Aorta (tissue), 5 donors: ENCODE data around the gene PARD3. TPM values are rescaled to one million over a fixed set of nuclear protein-coding genes. Genes with fewer than 3 reads are reported as not detected.
"Not testable (repeated sequence)": the region's sequence is repeated elsewhere in the genome, so short reads cannot be mapped to it uniquely, and the experiment has no call there.

Source experiments
- ATAC-seq: fragments of 200-7000 bp; cut with Tn5 transposase; one replicate; pipeline ENCODE4 v1.9.1; 2022; ENCODE audit warnings: moderate library complexity; ENCODE audit not compliant: low FRiP score
- DNase-seq, 2 donors: peaks; one replicate each; pipeline ENCODE4 v3.0.0-alpha.2; 2020
- H3K27ac ChIP-seq, 2 donors: one replicate each; pipeline ENCODE4 v1.5.1; 2013; ENCODE audit warnings: low read length in 2 of 2, mild to moderate bottlenecking in 2 of 2, moderate library complexity in 2 of 2, control low read depth in 1 of 2, inconsistent platforms in 1 of 2, low read depth in 1 of 2
- H3K27me3 ChIP-seq, 2 donors: one replicate each; pipeline ENCODE4 v1.6.1; 2013; ENCODE audit warnings: control low read depth in 1 of 2, low read length in 1 of 2, mild to moderate bottlenecking in 1 of 2, moderate library complexity in 1 of 2; ENCODE audit not compliant: insufficient read depth in 2 of 2, control insufficient read depth in 1 of 2
- H3K36me3 ChIP-seq, 2 donors: one replicate each; pipeline ENCODE4 v1.6.1; 2013; ENCODE audit warnings: control low read depth in 1 of 2, low read length in 1 of 2, mild to moderate bottlenecking in 1 of 2; ENCODE audit not compliant: insufficient read depth in 2 of 2, control insufficient read depth in 1 of 2
- H3K4me1 ChIP-seq, 2 donors: one replicate each; pipeline ENCODE4 v1.6.1; 2013; ENCODE audit warnings: low read length in 2 of 2, control low read depth in 1 of 2, mild to moderate bottlenecking in 1 of 2, moderate library complexity in 1 of 2; ENCODE audit not compliant: insufficient read depth in 2 of 2, control insufficient read depth in 1 of 2
- H3K4me3 ChIP-seq, 2 donors: one replicate each; pipeline ENCODE4 v1.5.1; 2013; ENCODE audit warnings: low read length in 2 of 2, control low read depth in 1 of 2, mild to moderate bottlenecking in 1 of 2
- H3K9me3 ChIP-seq: one replicate; pipeline ENCODE4 v1.6.1; 2013; ENCODE audit warnings: mild to moderate bottlenecking, low read length; ENCODE audit not compliant: control insufficient read depth
- WGBS, 2 donors: extraction: QIAGEN DNeasy Blood & Tissue Kit; methylation state at CpG; one replicate each; pipeline ENCODE4 v1.1.7; 2013; 5-methylcytosine and 5-hydroxymethylcytosine counted together
- intact Hi-C, 2 donors: fragments of 100-400 bp; cut with DNase I; formaldehyde crosslinking; loops; one replicate each; pipeline versions ENCODE4 v1.14.2 to v1.15.0; 2022
- polyA plus RNA-seq, 2 donors: library from polyadenylated mRNA; stranded (reverse); fragments of 200-250 nt; gene quantifications; one replicate each; pipeline ENCODE4 v1.2.3, GENCODE V29; 2013
- total RNA-seq, 2 donors: library from RNA; stranded (reverse); fragmentation: NEBNext Ultra II Directional; extraction: Animal tissue kit (Norgen Biotek cat#: 25700); gene quantifications; one replicate each; pipeline ENCODE4 v1.2.1, GENCODE V29; 2021
- donor health status: healthy with polysubstance abuse.
- donor health status: Bipolar disorder and iron deficiency.
- donor health status: DM: no; HTN: no; CAD: no.
- donor health status: DM: no; HTN: no; CAD: no.
- donor health status: DM: yes; HTN: yes; CAD: no.

Gene PARD3
- total and polyA plus RNA-seq, 4 donors = 6.4 to 33.0 (median 28.7) TPM

- WGBS, 2 donors = 83 to 86% methylated on average over 3 of the region's 3 CpGs
- DNase-seq = no peak
- Histone ChIP-seq H3K36me3 (no peaks in the 10 kb centered on the region), H3K27me3 (no peaks in the 10 kb centered on the region), H3K27ac (no peak overlapping the region), H3K4me1 (no peaks in the 10 kb centered on the region), H3K9me3 (no peaks in the 10 kb centered on the region), H3K4me3 (no peak overlapping the region)
- no peak for ATAC-seq
- intact Hi-C loops = no loop called here
These were observed 454.1 kb downstream of the PARD3 start for GRCh38 chr10:34360984-34361383.

- no peaks in the 10 kb centered on the region for H3K4me1 ChIP-seq
These were observed 455.7 kb downstream of the PARD3 start for GRCh38 chr10:34359435-34359813.

GRCh38 chr10:34358729-34359434 is 456.2 kb downstream of the PARD3 start:
- Histone ChIP-seq H3K4me3 (no peak overlapping the region), H3K27ac (no peak overlapping the region), H3K36me3 (peaks cover 0 to 3% of the 10 kb centered on the region in 2 donors), H3K4me1 (no peaks in the 10 kb centered on the region), H3K9me3 (no peaks in the 10 kb centered on the region), H3K27me3 (no peaks in the 10 kb centered on the region)
- DNase-seq (no peak), ATAC-seq (no peak)
- WGBS, 2 donors = 89 to 91% methylated on average over 2 of the region's 2 CpGs
- intact Hi-C loops = no loop called here

More at GRCh38 chr10:34359435-34359813, 455.7 kb downstream of the PARD3 start:
- no peak for DNase-seq
- no peak for ATAC-seq
- intact Hi-C loops = no loop called here
- Histone ChIP-seq H3K4me3 (no peak overlapping the region), H3K27me3 (no peaks in the 10 kb centered on the region), H3K9me3 (no peaks in the 10 kb centered on the region), H3K27ac (no peak overlapping the region), H3K36me3 (peaks cover 0 to 3% of the 10 kb centered on the region in 2 donors)
- 94 to 95% methylated on average over 4 of the region's 4 CpGs for WGBS, 2 donors

- intact Hi-C loops = no loop called here
- ATAC-seq (no peak), DNase-seq (no peak)
- H3K27ac ChIP-seq = no peak overlapping the region
- no peak overlapping the region for H3K4me3 ChIP-seq
- H3K4me1 ChIP-seq = no peaks in the 10 kb centered on the region
- no peaks in the 10 kb centered on the region for H3K27me3 ChIP-seq
- peaks cover 0 to 3% of the 10 kb centered on the region in 2 donors for H3K36me3 ChIP-seq
- H3K9me3 ChIP-seq = no peaks in the 10 kb centered on the region
These were observed 458.6 kb downstream of the PARD3 start for GRCh38 chr10:34356463-34356862.

GRCh38 chr10:34353530-34353929 is 461.6 kb downstream of the PARD3 start:
- H3K36me3 ChIP-seq, H3K9me3 ChIP-seq, H3K4me3 ChIP-seq, intact Hi-C loops, DNase-seq, H3K27ac ChIP-seq, H3K27me3 ChIP-seq, ATAC-seq, H3K4me1 ChIP-seq: not testable (repeated sequence)
- WGBS, 2 donors = 95 to 97% methylated on average over 4 of the region's 4 CpGs

GRCh38 chr10:34352599-34353204 is 462.4 kb downstream of the PARD3 start:
- H3K9me3 ChIP-seq, H3K27ac ChIP-seq, DNase-seq, H3K4me1 ChIP-seq, H3K4me3 ChIP-seq, intact Hi-C loops, ATAC-seq, H3K36me3 ChIP-seq, H3K27me3 ChIP-seq: not testable (repeated sequence)
- 94 to 99% methylated on average over 38 to 45 of the region's 45 CpGs for WGBS, 2 donors

GRCh38 chr10:34351161-34351560 is 463.9 kb downstream of the PARD3 start:
- no peak for ATAC-seq
- no peaks in the 10 kb centered on the region for H3K27me3 ChIP-seq
- no peak for DNase-seq
- peaks cover 0 to 3% of the 10 kb centered on the region in 2 donors for H3K36me3 ChIP-seq
- no peaks in the 10 kb centered on the region for H3K4me1 ChIP-seq
- WGBS, 2 donors = 84 to 92% methylated on average over 3 of the region's 3 CpGs
- no peaks in the 10 kb centered on the region for H3K9me3 ChIP-seq
- H3K4me3 ChIP-seq = no peak overlapping the region
- H3K27ac ChIP-seq = no peak overlapping the region
- intact Hi-C loops = no loop called here

- intact Hi-C loops = loop anchor here in 1 of 2 donors (10.0 kb wide), 1 partner anchor 286 kb away; no protein-coding TSS in a partner anchor
These were observed 466.1 kb downstream of the PARD3 start for GRCh38 chr10:34348917-34349485.

GRCh38 chr10:34348021-34348420 is 467.1 kb downstream of the PARD3 start:
- 87 to 91% methylated on average over 6 of the region's 6 CpGs for WGBS, 2 donors
- DNase-seq = no peak
- H3K4me3 ChIP-seq = no peak overlapping the region
- ATAC-seq = no peak
- H3K36me3 ChIP-seq = no peaks in the 10 kb centered on the region
- no peak overlapping the region for H3K27ac ChIP-seq
- intact Hi-C loops = loop anchor here in 1 of 2 donors (10.0 kb wide), 1 partner anchor 287 kb away; no protein-coding TSS in a partner anchor
- no peaks in the 10 kb centered on the region for H3K4me1 ChIP-seq
- no peaks in the 10 kb centered on the region for H3K9me3 ChIP-seq
- no peaks in the 10 kb centered on the region for H3K27me3 ChIP-seq

More at GRCh38 chr10:34348917-34349485, 466.1 kb downstream of the PARD3 start:
- DNase-seq (no peak), ATAC-seq (no peak)
- no peaks in the 10 kb centered on the region for H3K27me3 ChIP-seq
- WGBS, 2 donors = 98% methylated on average over 7 of the region's 7 CpGs
- no peaks in the 10 kb centered on the region for H3K4me1 ChIP-seq
- H3K9me3 ChIP-seq = no peaks in the 10 kb centered on the region
- no peak overlapping the region for H3K4me3 ChIP-seq
- H3K36me3 ChIP-seq = no peaks in the 10 kb centered on the region
- no peak overlapping the region for H3K27ac ChIP-seq
